ENCODE measurements around the gene MXD4.

GRCh38 chr4:2285613-2286381 lies 23.9 kb upstream of the MXD4 start:
- TF ChIP-seq, protein P1, sequence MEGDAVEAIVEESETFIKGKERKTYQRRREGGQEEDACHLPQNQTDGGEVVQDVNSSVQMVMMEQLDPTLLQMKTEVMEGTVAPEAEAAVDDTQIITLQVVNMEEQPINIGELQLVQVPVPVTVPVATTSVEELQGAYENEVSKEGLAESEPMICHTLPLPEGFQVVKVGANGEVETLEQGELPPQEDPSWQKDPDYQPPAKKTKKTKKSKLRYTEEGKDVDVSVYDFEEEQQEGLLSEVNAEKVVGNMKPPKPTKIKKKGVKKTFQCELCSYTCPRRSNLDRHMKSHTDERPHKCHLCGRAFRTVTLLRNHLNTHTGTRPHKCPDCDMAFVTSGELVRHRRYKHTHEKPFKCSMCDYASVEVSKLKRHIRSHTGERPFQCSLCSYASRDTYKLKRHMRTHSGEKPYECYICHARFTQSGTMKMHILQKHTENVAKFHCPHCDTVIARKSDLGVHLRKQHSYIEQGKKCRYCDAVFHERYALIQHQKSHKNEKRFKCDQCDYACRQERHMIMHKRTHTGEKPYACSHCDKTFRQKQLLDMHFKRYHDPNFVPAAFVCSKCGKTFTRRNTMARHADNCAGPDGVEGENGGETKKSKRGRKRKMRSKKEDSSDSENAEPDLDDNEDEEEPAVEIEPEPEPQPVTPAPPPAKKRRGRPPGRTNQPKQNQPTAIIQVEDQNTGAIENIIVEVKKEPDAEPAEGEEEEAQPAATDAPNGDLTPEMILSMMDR (IDR thresholded peaks at IDR 0.05), result no peak
- TF ChIP-seq EZH2 (IDR thresholded peaks at IDR 0.05), result no peak

Data from neural progenitor cell (in vitro differentiated cells).